Measurements from ENCODE around the gene DENND6B.

The DENND6B gene

GRCh38 chr22:50280022-50280707 is 46.6 kb downstream of the DENND6B start:
- TF ChIP-seq CTCF (IDR thresholded peaks at IDR 0.05; ENCODE audit: low read depth, low read length, missing control alignments) = no peak
- DNase-seq (ENCODE audit: extremely low read depth, low read depth) = no peak
- no peak overlapping the region for H3K4me3 ChIP-seq (replicated peaks; ENCODE audit: low read depth, low read length)

GRCh38 chr22:50278956-50279619 is 47.7 kb downstream of the DENND6B start:
- no peak for TF ChIP-seq CTCF (IDR thresholded peaks at IDR 0.05; ENCODE audit: low read depth, low read length, missing control alignments)
- H3K4me3 ChIP-seq (replicated peaks; ENCODE audit: low read depth, low read length) = no peak overlapping the region
- no peak for DNase-seq (ENCODE audit: extremely low read depth, low read depth)

GRCh38 chr22:50278461-50278860 is 48.4 kb downstream of the DENND6B start:
- no peak for TF ChIP-seq CTCF (IDR thresholded peaks at IDR 0.05; ENCODE audit: low read depth, low read length, missing control alignments)
- no peak for DNase-seq (ENCODE audit: extremely low read depth, low read depth)

GRCh38 chr22:50277761-50278160 is 49.1 kb downstream of the DENND6B start:
- no peak for TF ChIP-seq CTCF (IDR thresholded peaks at IDR 0.05; ENCODE audit: low read depth, low read length, missing control alignments)
- H3K4me3 ChIP-seq (replicated peaks; ENCODE audit: low read depth, low read length) = no peak overlapping the region
- DNase-seq (ENCODE audit: extremely low read depth, low read depth) = no peak

More at GRCh38 chr22:50278461-50278860, 48.4 kb downstream of the DENND6B start:
- no peak overlapping the region for H3K4me3 ChIP-seq (replicated peaks; ENCODE audit: low read depth, low read length)

- no peak for DNase-seq (ENCODE audit: extremely low read depth, low read depth)
- TF ChIP-seq CTCF (IDR thresholded peaks at IDR 0.05; ENCODE audit: low read depth, low read length, missing control alignments) = peak; percentile 58
- H3K4me3 ChIP-seq (replicated peaks; ENCODE audit: low read depth, low read length) = no peak overlapping the region
Measured at GRCh38 chr22:50276143-50276542, 50.7 kb downstream of the DENND6B start.

- DNase-seq (ENCODE audit: extremely low read depth, low read depth) = no peak
- TF ChIP-seq CTCF (IDR thresholded peaks at IDR 0.05; ENCODE audit: low read depth, low read length, missing control alignments) = no peak
- H3K4me3 ChIP-seq (replicated peaks; ENCODE audit: low read depth, low read length) = no peak overlapping the region
Measured at GRCh38 chr22:50275181-50276055, 51.4 kb downstream of the DENND6B start.

Measured in HFF-Myc (cell line).